ENCODE results near the gene DGCR2.

GRCh38 chr22:19128009-19128401, 5.8 kb upstream of the DGCR2 start:
- TF ChIP-seq CTCF (optimal IDR thresholded peaks at IDR 0.05 in 1 of 3, IDR thresholded peaks at IDR 0.05 in 1 of 3, conservative IDR thresholded peaks at IDR 0.05 in 1 of 3; ENCODE audit: extremely low read depth in 1 of 3, insufficient read depth in 2 of 3, low read length in 3 of 3): no peak
- no peak for TF ChIP-seq EZH2 (IDR thresholded peaks at IDR 0.05; ENCODE audit: low read length)
